Astrocyte (in vitro differentiated cells and primary cell): ENCODE measurements around the gene CCT5.

Source experiments
- EZH2 ChIP-seq: IDR thresholded peaks from 2 replicates; pipeline ENCODE4 v1.6.1; 2012; ENCODE audit warnings: mild to moderate bottlenecking, low read length, inconsistent platforms; ENCODE audit not compliant: insufficient read depth
- TF ChIP-seq, protein P1 (sequence below): IDR thresholded peaks from 2 replicates; pipeline ENCODE4 v1.5.1; 2011; ENCODE audit warnings: low read depth, mild to moderate bottlenecking, inconsistent platforms, low read length, moderate library complexity; ENCODE audit not compliant: insufficient read depth

DNA sequence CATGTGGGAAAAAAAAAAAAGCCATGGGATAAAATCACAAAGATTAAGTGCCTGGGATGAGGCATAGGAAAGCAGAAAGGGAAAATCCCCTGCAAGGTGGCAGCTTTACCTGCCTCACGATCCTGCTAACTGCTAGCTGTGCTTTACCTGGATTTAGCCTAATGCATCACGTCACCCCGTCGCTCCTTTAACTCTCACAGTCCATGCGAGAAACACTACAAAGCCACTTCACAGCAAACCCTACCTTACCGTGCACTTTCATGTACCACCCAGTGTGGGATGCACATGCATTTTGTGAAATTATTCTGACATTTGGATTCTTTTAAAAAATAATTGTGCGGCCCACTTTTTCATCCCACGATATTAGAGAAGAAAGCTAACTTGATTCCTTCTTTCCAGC, 31.4 kb upstream of the CCT5 start:
- TF ChIP-seq, protein P1, sequence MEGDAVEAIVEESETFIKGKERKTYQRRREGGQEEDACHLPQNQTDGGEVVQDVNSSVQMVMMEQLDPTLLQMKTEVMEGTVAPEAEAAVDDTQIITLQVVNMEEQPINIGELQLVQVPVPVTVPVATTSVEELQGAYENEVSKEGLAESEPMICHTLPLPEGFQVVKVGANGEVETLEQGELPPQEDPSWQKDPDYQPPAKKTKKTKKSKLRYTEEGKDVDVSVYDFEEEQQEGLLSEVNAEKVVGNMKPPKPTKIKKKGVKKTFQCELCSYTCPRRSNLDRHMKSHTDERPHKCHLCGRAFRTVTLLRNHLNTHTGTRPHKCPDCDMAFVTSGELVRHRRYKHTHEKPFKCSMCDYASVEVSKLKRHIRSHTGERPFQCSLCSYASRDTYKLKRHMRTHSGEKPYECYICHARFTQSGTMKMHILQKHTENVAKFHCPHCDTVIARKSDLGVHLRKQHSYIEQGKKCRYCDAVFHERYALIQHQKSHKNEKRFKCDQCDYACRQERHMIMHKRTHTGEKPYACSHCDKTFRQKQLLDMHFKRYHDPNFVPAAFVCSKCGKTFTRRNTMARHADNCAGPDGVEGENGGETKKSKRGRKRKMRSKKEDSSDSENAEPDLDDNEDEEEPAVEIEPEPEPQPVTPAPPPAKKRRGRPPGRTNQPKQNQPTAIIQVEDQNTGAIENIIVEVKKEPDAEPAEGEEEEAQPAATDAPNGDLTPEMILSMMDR, result no peak
- no peak for TF ChIP-seq EZH2
